Ammon's horn (tissue), 1 donor: Measurements from ENCODE around the gene MLX.
"Not testable (repeated sequence)": the region's sequence is repeated elsewhere in the genome, so short reads cannot be mapped to it uniquely, and the experiment has no call there.

Experiments used
- DNase-seq: peaks from one replicate; pipeline ENCODE4 v3.0.0-alpha.2; 2016; ENCODE audit warnings: low spot score

MLX gene

GRCh38 chr17:42536372-42537155 is 30.3 kb upstream of the MLX start:
- DNase-seq, result peak; percentile 77

DNA sequence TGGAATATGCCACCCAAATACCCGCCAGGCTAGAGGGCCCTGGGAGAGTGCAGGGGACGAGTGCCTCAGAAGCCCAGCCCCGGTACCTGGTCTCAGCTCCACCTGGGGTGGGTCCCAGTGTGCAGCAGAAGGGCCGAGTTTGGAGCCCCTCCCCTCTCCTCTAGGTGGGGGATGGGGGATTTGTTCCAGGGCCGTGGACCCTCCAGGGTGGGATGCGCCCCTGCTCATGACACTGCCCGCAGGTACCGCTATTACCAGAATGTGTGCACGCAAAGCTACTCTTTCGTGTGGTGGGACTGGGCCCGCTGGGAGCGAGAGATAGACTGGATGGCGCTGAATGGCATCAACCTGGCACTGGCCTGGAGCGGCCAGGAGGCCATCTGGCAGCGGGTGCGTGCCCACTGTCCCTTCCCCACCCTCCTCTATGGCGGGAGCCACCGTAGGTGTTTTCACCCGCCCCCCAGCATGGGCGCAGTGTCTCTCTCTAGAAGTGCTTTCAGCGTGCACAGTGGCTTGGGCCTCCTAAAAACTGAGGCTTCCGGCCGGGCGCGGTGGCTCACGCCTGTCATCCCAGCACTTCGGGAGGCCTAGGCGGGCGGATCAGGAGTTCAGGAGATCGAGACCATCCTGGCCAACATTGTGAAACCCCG is 29.6 kb upstream of the MLX start:
- DNase-seq, result no peak

- no peak for DNase-seq
Measured at GRCh38 chr17:42537826-42538451, 29.0 kb upstream of the MLX start.

GRCh38 chr17:42538482-42538881 is 28.4 kb upstream of the MLX start:
- DNase-seq, result no peak

DNA sequence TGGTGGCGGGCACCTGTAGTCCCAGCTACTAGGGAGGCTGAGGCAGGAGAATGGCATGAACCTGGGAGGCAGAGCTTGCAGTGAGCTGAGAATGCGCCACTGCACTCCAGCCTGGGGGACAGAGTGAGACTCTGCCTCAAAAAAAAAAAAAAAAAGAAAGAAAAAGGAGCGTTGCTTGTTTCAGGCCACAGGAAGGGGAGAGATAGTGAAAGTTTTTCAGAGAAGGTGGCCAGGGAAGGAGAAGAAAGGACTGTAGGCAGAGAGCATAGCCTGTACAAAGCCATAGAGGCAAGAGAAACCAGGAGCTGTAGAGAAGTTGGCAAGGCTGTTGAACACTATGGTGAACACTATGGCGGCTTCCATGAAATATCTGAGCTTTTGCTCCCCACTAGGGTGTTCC is 26.3 kb upstream of the MLX start:
- DNase-seq, result not testable (repeated sequence)

- no peak for DNase-seq
Measured at GRCh38 chr17:42541041-42541833, 25.7 kb upstream of the MLX start.

DNA sequence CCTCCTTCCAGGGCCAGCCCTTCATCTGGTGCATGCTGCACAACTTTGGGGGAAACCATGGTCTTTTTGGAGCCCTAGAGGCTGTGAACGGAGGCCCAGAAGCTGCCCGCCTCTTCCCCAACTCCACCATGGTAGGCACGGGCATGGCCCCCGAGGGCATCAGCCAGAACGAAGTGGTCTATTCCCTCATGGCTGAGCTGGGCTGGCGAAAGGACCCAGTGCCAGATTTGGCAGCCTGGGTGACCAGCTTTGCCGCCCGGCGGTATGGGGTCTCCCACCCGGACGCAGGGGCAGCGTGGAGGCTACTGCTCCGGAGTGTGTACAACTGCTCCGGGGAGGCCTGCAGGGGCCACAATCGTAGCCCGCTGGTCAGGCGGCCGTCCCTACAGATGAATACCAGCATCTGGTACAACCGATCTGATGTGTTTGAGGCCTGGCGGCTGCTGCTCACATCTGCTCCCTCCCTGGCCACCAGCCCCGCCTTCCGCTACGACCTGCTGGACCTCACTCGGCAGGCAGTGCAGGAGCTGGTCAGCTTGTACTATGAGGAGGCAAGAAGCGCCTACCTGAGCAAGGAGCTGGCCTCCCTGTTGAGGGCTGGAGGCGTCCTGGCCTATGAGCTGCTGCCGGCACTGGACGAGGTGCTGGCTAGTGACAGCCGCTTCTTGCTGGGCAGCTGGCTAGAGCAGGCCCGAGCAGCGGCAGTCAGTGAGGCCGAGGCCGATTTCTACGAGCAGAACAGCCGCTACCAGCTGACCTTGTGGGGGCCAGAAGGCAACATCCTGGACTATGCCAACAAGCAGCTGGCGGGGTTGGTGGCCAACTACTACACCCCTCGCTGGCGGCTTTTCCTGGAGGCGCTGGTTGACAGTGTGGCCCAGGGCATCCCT is 23.5 kb upstream of the MLX start:
- DNase-seq, result no peak

- no peak for DNase-seq
Measured at GRCh38 chr17:42544874-42545283, 22.0 kb upstream of the MLX start.

GRCh38 chr17:42545755-42546505 is 21.0 kb upstream of the MLX start:
- DNase-seq, result not testable (repeated sequence)

- DNase-seq, result no peak
Measured at GRCh38 chr17:42547001-42547461, 19.9 kb upstream of the MLX start.

DNA sequence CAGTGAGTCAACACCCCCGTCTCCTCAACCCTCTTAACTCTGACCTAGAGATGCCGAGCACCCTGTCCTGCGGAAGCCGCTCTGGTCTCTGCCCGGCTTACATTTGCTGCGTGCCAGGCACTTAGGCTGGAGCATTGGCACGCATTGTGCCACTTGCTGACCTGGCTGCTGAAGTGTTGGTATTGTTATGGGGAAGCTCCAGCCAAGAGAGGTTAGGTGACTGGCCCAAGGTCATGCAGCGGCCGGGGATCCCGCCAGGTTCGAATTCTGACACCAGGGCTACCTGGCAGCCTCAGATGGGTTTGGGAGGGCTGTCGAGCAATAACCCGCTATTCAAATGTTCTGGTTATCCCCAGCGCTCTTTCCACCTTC is 19.2 kb upstream of the MLX start:
- DNase-seq, result no peak

DNA sequence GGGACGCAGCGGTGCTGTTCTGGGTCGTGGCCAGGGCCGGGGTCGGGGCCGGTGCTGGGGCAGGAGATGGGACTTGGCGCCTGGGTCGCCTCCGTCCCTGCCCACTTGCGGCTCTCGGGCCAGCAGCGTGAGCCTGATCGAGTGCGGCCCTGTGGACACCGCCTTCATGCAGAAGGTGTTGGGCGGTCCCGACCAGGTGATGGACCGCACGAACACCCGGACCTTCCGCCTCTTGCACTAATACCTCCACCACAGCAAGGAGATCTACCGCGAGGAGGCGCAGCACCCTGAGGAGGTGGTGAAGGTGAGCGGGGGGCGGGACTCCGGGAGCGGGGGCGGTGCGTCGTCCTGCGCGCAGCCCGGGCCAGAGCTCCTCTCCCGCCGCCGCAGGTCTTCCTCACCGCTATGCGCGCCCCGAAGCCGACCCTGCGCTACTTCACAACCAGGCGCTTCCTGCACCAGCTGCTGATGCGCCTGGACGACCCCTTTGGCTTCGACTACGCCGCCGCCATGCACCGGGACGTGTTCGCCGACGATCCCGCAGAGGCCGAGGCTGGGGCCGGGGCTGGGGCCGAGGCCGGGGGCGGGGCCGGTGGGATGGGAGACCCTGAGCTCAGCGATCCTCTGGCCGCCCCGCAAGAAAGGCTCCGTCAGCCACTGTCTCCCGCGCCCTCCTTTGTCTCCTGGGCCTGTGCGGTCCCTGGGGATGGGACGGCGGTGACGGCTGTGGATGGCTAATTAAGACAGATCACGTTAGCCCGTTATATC is 18.6 kb upstream of the MLX start:
- no peak for DNase-seq

GRCh38 chr17:42548993-42549755 is 17.7 kb upstream of the MLX start:
- DNase-seq, result no peak

GRCh38 chr17:42552736-42553135 is 14.2 kb upstream of the MLX start, which contains the start of gene HSD17B1:
Gene HSD17B1 (plus strand): TSS chr17:42552923. CDS start chr17:42552934, 11 bp downstream.
- DNase-seq, result not testable (repeated sequence)

GRCh38 chr17:42553161-42553818 is 13.6 kb upstream of the MLX start:
- no peak for DNase-seq

- DNase-seq, result no peak
Measured at GRCh38 chr17:42553866-42554249, 13.0 kb upstream of the MLX start.

- DNase-seq, result peak; percentile 90
Measured at GRCh38 chr17:42554250-42555121, 12.4 kb upstream of the MLX start.
